Naive B cell (primary cell): ENCODE data around the gene GPR107. TPM values are rescaled to one million over a fixed set of nuclear protein-coding genes. Genes with fewer than 3 reads are reported as not detected.

ENCODE experiments used
- ATAC-seq, 2 donors: fragments of 150-1000 bp; cut with Tn5 transposase; 2 replicates each; pipeline ENCODE4 v1.10.0; 2021; ENCODE audit warnings: low read depth in 2 of 2, mild to moderate bottlenecking in 2 of 2, moderate library complexity in 2 of 2
- DNase-seq: peaks from one replicate; pipeline ENCODE4 v3.0.0; 2022
- H3K27ac Mint-ChIP-seq, 6 donors: one replicate each; pipeline ENCODE4 v1.8.0; 2020 to 2022; ENCODE audit warnings: mild to moderate bottlenecking in 6 of 6, mixed read lengths in 6 of 6, moderate library complexity in 5 of 6, inconsistent platforms in 2 of 6
- H3K27me3 Mint-ChIP-seq, 3 donors: one replicate each; pipeline ENCODE4 v1.8.0; 2021 to 2022; ENCODE audit warnings: mixed read lengths in 3 of 3, mild to moderate bottlenecking in 1 of 3
- H3K36me3 Mint-ChIP-seq, 2 donors: one replicate each; pipeline ENCODE4 v1.8.0; 2020 to 2022; ENCODE audit warnings: mixed read lengths in 2 of 2, inconsistent platforms in 1 of 2, mild to moderate bottlenecking in 1 of 2
- H3K4me1 Mint-ChIP-seq, 3 donors: one replicate each; pipeline ENCODE4 v1.8.0; 2020 to 2022; ENCODE audit warnings: mixed read lengths in 3 of 3, inconsistent platforms in 1 of 3, mild to moderate bottlenecking in 1 of 3, moderate library complexity in 1 of 3
- H3K4me3 Mint-ChIP-seq, 8 donors: one replicate each; pipeline ENCODE4 v1.8.0; 2020 to 2022; ENCODE audit warnings: mild to moderate bottlenecking in 8 of 8, mixed read lengths in 8 of 8, moderate library complexity in 8 of 8, inconsistent platforms in 2 of 8
- H3K9me3 Mint-ChIP-seq, 7 donors: one replicate each; pipeline ENCODE4 v1.8.0; 2020 to 2022; ENCODE audit warnings: mixed read lengths in 7 of 7, mild to moderate bottlenecking in 5 of 7, inconsistent platforms in 2 of 7, moderate library complexity in 1 of 7
- polyA plus RNA-seq, 6 donors: library from polyadenylated mRNA; unstranded; fragments of 300-500 nt; fragmentation: Illumina TruSeq; gene quantifications; one replicate each; pipeline ENCODE4 v1.2.3, GENCODE V29; 2021; ENCODE audit warnings: low read depth in 6 of 6

The GPR107 gene
- polyA plus RNA-seq, 6 donors from 2014 or later = 0.27 to 4.4 (median 3.4) TPM

- ATAC-seq (no peak), DNase-seq (no peak)
- Mint-ChIP-seq H3K27ac (peak overlapping the region in 3 of 6 donors; percentile 45 to 79 (median 57)), H3K4me3 (peak overlapping the region in 3 of 8 donors; percentile 4 to 59 (median 57)), H3K27me3 (no peaks in the 10 kb centered on the region), H3K9me3 (no peaks in the 10 kb centered on the region), H3K4me1 (peaks cover 44% of the 10 kb centered on the region in 3 donors), H3K36me3 (peaks cover 7 to 14% of the 10 kb centered on the region in 2 donors)
Measured at GRCh38 chr9:130126721-130127433, 73.2 kb downstream of the GPR107 start.

GRCh38 chr9:130128251-130128650 is 74.5 kb downstream of the GPR107 start:
- H3K36me3 Mint-ChIP-seq = peaks cover 8 to 14% of the 10 kb centered on the region in 2 donors
- ATAC-seq = peak; percentile 74 to 79
- H3K27me3 Mint-ChIP-seq = no peaks in the 10 kb centered on the region
- H3K4me3 Mint-ChIP-seq = peak overlapping the region; percentile 75 to 90 (median 84)
- H3K27ac Mint-ChIP-seq = peak overlapping the region; percentile 93 to 98 (median 96)
- no peaks in the 10 kb centered on the region for H3K9me3 Mint-ChIP-seq
- peak; percentile 37 for DNase-seq
- peaks cover 35 to 40% (median 36%) of the 10 kb centered on the region in 3 donors for H3K4me1 Mint-ChIP-seq

- Mint-ChIP-seq H3K27me3 (no peaks in the 10 kb centered on the region), H3K9me3 (no peaks in the 10 kb centered on the region), H3K36me3 (peaks cover 8 to 14% of the 10 kb centered on the region in 2 donors), H3K27ac (peak overlapping the region; percentile 93 to 98 (median 96)), H3K4me1 (peaks cover 35 to 40% (median 36%) of the 10 kb centered on the region in 3 donors), H3K4me3 (peak overlapping the region; percentile 75 to 90 (median 84))
- ATAC-seq (peak; percentile 78 to 82), DNase-seq (peak; percentile 53)
Measured at GRCh38 chr9:130128733-130129431, 75.2 kb downstream of the GPR107 start.

GRCh38 chr9:130129432-130130061 is 75.8 kb downstream of the GPR107 start:
- peak overlapping the region in 6 of 8 donors; percentile 3 to 90 (median 83) for H3K4me3 Mint-ChIP-seq
- peak overlapping the region; percentile 55 to 98 (median 96) for H3K27ac Mint-ChIP-seq
- no peaks in the 10 kb centered on the region for H3K27me3 Mint-ChIP-seq
- ATAC-seq (no peak), DNase-seq (no peak)
- H3K36me3 Mint-ChIP-seq = peaks cover 8 to 14% of the 10 kb centered on the region in 2 donors
- H3K4me1 Mint-ChIP-seq = peaks cover 35 to 40% (median 36%) of the 10 kb centered on the region in 3 donors
- no peaks in the 10 kb centered on the region for H3K9me3 Mint-ChIP-seq

GRCh38 chr9:130132746-130133145 is 79.0 kb downstream of the GPR107 start:
- Mint-ChIP-seq H3K4me1 (peaks cover 23 to 31% (median 24%) of the 10 kb centered on the region in 3 donors), H3K27me3 (no peaks in the 10 kb centered on the region), H3K4me3 (no peak overlapping the region), H3K9me3 (no peaks in the 10 kb centered on the region), H3K27ac (peak overlapping the region in 2 of 6 donors; percentile 2 to 33), H3K36me3 (peaks cover 4 to 8% of the 10 kb centered on the region in 2 donors)
- no peak for DNase-seq
- no peak for ATAC-seq

GRCh38 chr9:130137081-130137640 is 83.5 kb downstream of the GPR107 start:
- ATAC-seq (no peak), DNase-seq (no peak)
- H3K27ac Mint-ChIP-seq = no peak overlapping the region
- no peaks in the 10 kb centered on the region for H3K9me3 Mint-ChIP-seq
- peaks cover 0 to 14% (median 3%) of the 10 kb centered on the region in 3 donors for H3K4me1 Mint-ChIP-seq
- H3K36me3 Mint-ChIP-seq = no peaks in the 10 kb centered on the region
- H3K27me3 Mint-ChIP-seq = no peaks in the 10 kb centered on the region
- no peak overlapping the region for H3K4me3 Mint-ChIP-seq

- no peaks in the 10 kb centered on the region for H3K9me3 Mint-ChIP-seq
- H3K36me3 Mint-ChIP-seq = no peaks in the 10 kb centered on the region
- no peaks in the 10 kb centered on the region for H3K27me3 Mint-ChIP-seq
- no peak overlapping the region for H3K4me3 Mint-ChIP-seq
- H3K4me1 Mint-ChIP-seq = peaks cover 0 to 14% (median 3%) of the 10 kb centered on the region in 3 donors
- no peak overlapping the region for H3K27ac Mint-ChIP-seq
- no peak for DNase-seq
- no peak for ATAC-seq
Measured at GRCh38 chr9:130137641-130138081, 84.0 kb downstream of the GPR107 start.

GRCh38 chr9:130138171-130138653 is 84.5 kb downstream of the GPR107 start:
- peaks cover 0 to 14% (median 3%) of the 10 kb centered on the region in 3 donors for H3K4me1 Mint-ChIP-seq
- H3K27me3 Mint-ChIP-seq = no peaks in the 10 kb centered on the region
- no peak overlapping the region for H3K4me3 Mint-ChIP-seq
- H3K36me3 Mint-ChIP-seq = no peaks in the 10 kb centered on the region
- no peaks in the 10 kb centered on the region for H3K9me3 Mint-ChIP-seq
- DNase-seq (no peak), ATAC-seq (no peak)
- H3K27ac Mint-ChIP-seq = no peak overlapping the region

- no peaks in the 10 kb centered on the region for H3K9me3 Mint-ChIP-seq
- ATAC-seq (no peak), DNase-seq (no peak)
- no peaks in the 10 kb centered on the region for H3K36me3 Mint-ChIP-seq
- H3K4me1 Mint-ChIP-seq = peaks cover 2 to 14% (median 3%) of the 10 kb centered on the region in 3 donors
- no peak overlapping the region for H3K27ac Mint-ChIP-seq
- peaks cover 3 to 5% (median 4%) of the 10 kb centered on the region in 3 donors for H3K27me3 Mint-ChIP-seq
- H3K4me3 Mint-ChIP-seq = no peak overlapping the region
Measured at GRCh38 chr9:130138791-130139190, 85.1 kb downstream of the GPR107 start.

GRCh38 chr9:130139251-130139650 is 85.5 kb downstream of the GPR107 start:
- DNase-seq = no peak
- Mint-ChIP-seq H3K36me3 (no peaks in the 10 kb centered on the region), H3K4me1 (peaks cover 3 to 17% (median 7%) of the 10 kb centered on the region in 3 donors), H3K9me3 (no peaks in the 10 kb centered on the region), H3K27ac (no peak overlapping the region), H3K27me3 (peaks cover 6 to 10% (median 8%) of the 10 kb centered on the region in 3 donors), H3K4me3 (no peak overlapping the region)
- ATAC-seq = no peak

- DNase-seq (no peak), ATAC-seq (peak in 1 of 2 donors; percentile 42)
- no peaks in the 10 kb centered on the region for H3K36me3 Mint-ChIP-seq
- no peaks in the 10 kb centered on the region for H3K9me3 Mint-ChIP-seq
- H3K4me1 Mint-ChIP-seq = peaks cover 3 to 24% (median 7%) of the 10 kb centered on the region in 3 donors
- peak overlapping the region in 2 of 8 donors; percentile 10 to 29 for H3K4me3 Mint-ChIP-seq
- peak overlapping the region in 3 of 6 donors; percentile 47 to 87 (median 84) for H3K27ac Mint-ChIP-seq
- peaks cover 6 to 17% (median 17%) of the 10 kb centered on the region in 3 donors for H3K27me3 Mint-ChIP-seq
Measured at GRCh38 chr9:130140706-130141105, 87.0 kb downstream of the GPR107 start.

- H3K27ac Mint-ChIP-seq = no peak overlapping the region
- no peak overlapping the region for H3K4me3 Mint-ChIP-seq
- H3K27me3 Mint-ChIP-seq = peaks cover 12 to 29% (median 28%) of the 10 kb centered on the region in 3 donors
- no peak for DNase-seq
- peaks cover 3 to 24% (median 7%) of the 10 kb centered on the region in 3 donors for H3K4me1 Mint-ChIP-seq
- H3K9me3 Mint-ChIP-seq = no peaks in the 10 kb centered on the region
- H3K36me3 Mint-ChIP-seq = no peaks in the 10 kb centered on the region
- no peak for ATAC-seq
Measured at GRCh38 chr9:130142056-130142455, 88.3 kb downstream of the GPR107 start.

GRCh38 chr9:130142641-130143040 is 88.9 kb downstream of the GPR107 start:
- H3K27ac Mint-ChIP-seq = no peak overlapping the region
- H3K27me3 Mint-ChIP-seq = peaks cover 12 to 35% (median 30%) of the 10 kb centered on the region in 3 donors
- peaks cover 3 to 24% (median 7%) of the 10 kb centered on the region in 3 donors for H3K4me1 Mint-ChIP-seq
- H3K36me3 Mint-ChIP-seq = no peaks in the 10 kb centered on the region
- H3K4me3 Mint-ChIP-seq = no peak overlapping the region
- no peak for DNase-seq
- H3K9me3 Mint-ChIP-seq = no peaks in the 10 kb centered on the region
- ATAC-seq = no peak
